Stimulated activated CD4-positive, alpha-beta T cell treated with anti-CD3 and anti-CD28 coated beads, Interleukin-4, amount 100 ng/mL, for 48 hours (primary cell): ENCODE data around the gene LRIT2.

ENCODE experiments used
- DNase-seq, 2 donors: peaks; one replicate each; pipeline ENCODE4 v3.0.0-alpha.2; 2020; ENCODE audit warnings: low read depth in 2 of 2

LRIT2 gene, protein sequence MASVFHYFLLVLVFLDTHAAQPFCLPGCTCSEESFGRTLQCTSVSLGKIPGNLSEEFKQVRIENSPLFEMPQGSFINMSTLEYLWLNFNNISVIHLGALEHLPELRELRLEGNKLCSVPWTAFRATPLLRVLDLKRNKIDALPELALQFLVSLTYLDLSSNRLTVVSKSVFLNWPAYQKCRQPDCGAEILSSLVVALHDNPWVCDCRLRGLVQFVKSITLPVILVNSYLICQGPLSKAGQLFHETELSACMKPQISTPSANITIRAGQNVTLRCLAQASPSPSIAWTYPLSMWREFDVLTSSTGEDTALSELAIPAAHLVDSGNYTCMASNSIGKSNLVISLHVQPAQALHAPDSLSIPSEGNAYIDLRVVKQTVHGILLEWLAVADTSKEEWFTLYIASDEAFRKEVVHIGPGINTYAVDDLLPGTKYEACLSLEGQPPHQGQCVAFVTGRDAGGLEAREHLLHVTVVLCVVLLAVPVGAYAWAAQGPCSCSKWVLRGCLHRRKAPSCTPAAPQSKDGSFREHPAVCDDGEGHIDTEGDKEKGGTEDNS

DNA sequence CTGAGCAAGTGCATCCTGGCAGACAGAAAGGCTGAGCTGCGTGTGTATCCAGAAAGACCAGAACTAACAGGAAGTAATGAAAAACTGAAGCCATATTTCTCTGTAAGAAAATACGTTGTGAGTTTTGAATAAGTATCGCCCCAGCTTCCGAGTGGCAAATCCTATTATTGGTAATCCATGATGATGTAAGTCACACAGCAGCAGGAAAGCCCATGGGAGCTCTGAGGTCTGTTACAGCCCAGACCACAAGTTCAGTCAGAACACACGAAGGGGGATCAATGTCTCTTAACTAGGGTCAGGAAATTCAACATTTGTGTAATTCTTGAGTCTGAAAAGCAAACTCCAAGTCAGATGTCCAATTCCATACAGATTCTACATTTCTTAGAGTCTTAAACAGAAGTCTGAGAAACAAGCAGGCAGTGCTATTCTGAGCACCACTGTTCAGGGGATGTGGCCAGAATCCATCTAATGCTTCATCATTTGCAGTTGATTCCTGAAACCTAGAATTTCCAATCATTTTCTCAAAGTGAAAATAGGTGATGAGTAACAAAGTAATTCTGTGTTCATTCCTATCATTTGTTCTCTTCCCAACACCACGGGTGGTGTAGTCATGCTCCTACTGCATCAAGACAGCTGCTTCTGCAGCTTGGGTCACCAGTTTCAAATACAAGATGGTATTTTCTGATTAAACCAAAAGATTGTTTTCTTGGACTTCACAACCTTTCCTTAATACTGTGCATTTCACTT lies at the start of gene LRIT2:
Gene LRIT2, minus strand, starts transcription at position 118 of the 747 bp plus-strand sequence. Its CDS starts 24 bp downstream, at position 94.
- no peak for DNase-seq

- DNase-seq = no peak
These were observed 45.4 kb upstream of the LRIT2 start for GRCh38 chr10:84270708-84271107.

DNA sequence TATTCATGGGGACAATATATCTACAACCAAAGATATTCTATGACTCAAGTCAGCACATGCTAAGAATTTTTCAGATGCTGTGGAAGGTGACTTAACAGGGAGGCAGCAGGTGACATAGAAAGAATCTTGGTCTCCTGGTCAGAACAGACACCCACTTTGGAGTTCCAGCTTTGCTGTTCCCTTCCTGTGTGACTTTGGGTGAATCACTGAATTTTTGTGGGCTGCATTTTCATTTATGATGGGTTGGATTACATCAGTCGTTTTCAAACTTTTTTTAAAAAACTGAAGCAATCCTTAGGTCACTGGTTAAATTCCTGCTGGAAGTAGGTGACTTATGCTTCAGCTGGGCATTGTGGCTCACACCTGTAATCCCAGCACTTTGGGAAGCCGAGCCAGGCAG lies 44.4 kb upstream of the LRIT2 start:
- DNase-seq = no peak

DNA sequence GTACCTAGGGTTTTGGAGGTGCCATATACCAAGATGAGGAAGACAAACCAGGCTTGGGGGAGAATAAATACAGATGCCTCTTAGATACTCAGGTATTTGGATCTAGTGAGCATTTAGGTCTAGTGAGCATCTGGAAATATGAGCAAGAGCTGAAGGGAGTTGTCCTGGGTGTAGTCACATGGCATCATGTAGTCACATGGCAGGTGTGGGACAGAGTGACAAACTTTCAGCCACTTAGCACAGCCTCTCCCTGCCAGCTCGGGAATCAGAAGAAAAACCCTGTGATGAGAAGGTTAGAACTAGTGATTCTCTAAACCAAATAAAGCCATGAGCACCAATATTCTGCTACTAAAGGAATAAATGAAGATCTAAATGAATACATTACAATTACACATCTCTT lies 43.8 kb upstream of the LRIT2 start:
- no peak for DNase-seq

GRCh38 chr10:84267503-84268126 lies 42.3 kb upstream of the LRIT2 start:
- DNase-seq = peak; percentile 78 to 81

DNA sequence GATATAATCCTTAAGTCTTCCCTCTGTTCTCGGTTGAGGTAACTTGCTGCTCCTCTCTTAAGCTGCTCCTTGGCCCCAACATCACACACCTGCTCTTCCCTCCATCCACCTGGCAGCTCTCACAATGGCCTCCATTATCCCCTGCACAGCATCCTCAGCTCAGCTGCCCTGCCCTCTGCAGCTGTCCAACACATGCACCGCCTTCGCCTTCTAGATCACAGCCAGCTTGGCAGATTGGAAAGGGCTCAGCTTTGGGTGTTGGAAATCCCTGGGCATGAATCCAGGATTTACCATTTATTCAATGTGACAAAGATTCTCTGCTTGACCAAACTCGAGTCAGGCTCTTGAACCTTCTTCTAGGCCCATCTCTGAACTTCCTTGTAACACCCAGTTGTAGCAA lies 40.1 kb upstream of the LRIT2 start:
- DNase-seq = no peak

DNA sequence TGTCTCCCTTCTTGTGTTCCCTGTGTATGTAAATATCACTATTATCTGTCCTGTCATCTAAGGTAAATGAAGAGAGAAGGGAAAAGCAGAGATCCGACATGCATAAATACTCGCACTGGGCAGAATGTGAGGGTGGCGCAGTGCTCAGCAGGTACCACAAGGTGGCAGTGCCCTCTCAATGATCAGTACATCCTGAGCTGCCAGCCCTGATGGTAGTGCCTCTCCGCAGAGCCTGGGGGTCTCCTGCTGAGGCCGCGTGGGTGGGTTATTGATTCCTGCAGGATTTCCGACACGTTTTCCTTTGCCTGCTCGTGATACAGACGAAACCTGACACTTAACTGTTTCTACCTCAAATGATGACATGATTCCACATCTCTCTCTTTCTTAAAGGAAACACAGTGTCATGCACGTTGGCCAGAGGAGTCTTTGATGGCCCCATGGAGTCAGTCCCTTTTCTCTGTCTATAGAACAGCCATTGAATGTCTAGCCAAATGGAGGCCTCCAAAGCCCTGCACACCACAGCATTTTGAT lies 39.3 kb upstream of the LRIT2 start:
- DNase-seq = peak; percentile 51 to 63

DNA sequence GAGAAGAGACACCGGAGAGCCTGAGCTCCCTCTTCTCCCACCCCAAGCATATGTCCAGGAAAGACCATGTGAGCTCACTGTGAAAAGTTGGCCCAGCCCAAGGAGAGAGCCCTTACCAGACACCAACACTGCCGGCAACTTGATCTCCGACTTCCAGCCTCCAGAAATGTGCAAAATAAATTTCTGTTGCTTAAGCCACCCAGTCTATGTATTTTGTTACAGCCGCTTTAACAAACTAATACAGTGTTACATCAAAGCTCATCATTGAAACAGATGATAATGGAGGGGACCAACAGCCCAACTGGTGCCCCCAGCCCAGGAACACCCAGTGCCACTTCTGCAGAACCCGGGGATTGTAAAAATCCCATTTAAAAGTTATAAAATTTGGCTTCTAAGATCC lies 38.4 kb upstream of the LRIT2 start:
- no peak for DNase-seq

- no peak for DNase-seq
These were observed 37.0 kb upstream of the LRIT2 start for GRCh38 chr10:84262190-84262956.

DNA sequence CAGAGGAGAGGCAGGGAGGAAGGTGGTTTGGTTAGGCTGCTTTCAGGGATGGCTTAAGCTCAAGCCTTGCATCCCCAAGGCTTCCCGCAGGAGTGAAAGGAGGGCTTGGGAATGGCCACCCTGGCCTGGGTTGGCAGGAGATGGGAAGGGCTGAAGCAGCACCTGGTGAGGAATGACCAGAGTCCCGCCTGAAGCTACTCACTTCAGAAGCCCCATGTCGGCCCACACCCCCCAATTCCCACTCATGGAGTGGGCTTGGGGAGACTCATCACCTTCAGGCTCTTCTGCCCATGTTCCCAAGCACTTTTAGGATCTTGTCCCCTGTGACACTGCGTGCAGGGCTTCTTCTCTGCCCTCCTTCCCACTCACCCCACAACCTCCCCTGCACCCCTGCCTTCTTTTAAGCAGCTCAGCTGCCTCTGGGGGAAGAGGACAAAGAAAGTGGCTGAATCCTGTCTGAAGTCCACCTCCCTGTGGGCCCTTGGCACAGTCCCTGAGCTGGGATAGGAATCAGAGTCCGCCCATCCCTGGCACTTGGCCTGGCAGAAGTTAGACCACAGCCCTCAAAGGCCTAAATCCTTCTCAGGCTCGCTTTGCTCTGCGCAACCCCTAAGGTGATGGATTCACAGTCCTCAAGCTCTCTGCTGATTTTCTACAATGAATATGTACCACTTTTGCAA lies 36.0 kb upstream of the LRIT2 start:
- no peak for DNase-seq

DNA sequence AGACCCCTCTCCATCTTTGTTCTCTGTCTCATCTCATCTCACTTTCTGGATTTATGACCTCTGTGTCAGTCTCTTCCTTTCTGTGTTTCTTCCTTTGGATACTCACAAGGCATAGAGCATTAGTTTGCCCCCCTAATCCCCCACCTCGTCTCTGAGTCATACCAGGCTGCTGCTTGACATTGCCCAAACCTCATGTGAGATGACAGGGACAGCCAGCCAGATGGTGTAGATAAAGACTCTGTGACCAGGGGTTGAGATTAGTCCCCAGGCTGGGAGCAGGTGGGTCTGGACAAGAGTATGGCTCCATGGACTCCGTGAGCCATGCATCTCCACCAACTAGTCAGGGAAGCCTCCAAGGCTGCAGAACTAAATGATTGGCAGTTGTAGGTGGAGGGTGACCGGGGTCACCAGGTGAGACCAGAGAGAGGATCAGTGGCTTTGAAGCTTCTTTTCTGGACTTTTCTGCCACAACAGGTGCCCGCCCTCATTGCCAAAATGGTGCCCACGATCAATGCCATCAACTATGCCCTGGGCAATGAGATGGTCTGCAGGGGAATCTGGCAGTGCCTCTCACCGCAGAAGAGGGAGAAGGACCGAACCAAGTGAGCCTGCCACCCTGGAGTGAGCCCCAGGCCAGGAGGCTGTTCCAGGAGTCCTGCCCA lies 32.8 kb upstream of the LRIT2 start:
- DNase-seq = no peak

GRCh38 chr10:84257343-84258020 lies 32.1 kb upstream of the LRIT2 start:
- no peak for DNase-seq

DNA sequence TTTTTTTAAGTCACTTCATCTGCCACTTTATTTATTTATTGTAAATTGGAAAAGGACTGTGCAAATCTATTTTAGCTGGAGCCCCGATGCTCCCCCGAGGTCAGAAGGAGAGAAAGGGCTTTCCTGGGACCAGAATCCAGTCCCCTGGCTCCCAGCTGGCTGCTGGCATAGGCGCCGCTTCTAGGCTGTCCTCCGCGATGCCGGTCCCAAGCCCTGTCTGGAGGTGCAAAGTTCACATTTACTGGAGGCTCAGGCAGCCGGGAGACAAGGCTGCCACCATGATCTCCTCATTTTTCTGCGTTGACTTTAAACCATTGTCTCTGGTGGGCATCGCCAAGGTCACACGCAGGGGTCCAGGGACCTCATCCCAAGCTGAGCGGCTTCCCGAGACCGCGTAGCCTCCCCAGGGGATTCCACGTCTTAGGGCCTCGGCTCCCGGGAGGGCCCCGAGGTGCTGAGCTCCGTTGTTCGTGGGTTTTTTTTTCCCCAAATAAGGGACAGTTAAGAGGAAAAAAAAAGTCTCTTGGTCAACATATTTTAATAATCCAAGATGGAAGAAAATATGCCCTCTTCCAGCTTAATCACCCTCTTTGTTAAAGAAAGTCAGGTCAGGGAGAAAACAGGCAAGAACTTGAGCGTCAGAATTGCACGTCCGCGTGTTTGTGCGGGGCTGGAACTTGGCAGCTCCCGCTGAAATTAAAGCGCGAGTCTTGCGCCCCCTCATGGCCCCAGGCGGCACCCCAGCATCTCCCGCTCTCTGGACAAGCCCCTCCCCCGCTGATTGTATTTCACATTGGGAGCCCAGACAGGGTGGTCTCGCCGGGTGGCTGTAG lies 31.4 kb upstream of the LRIT2 start:
- peak; percentile 44 to 57 for DNase-seq

DNA sequence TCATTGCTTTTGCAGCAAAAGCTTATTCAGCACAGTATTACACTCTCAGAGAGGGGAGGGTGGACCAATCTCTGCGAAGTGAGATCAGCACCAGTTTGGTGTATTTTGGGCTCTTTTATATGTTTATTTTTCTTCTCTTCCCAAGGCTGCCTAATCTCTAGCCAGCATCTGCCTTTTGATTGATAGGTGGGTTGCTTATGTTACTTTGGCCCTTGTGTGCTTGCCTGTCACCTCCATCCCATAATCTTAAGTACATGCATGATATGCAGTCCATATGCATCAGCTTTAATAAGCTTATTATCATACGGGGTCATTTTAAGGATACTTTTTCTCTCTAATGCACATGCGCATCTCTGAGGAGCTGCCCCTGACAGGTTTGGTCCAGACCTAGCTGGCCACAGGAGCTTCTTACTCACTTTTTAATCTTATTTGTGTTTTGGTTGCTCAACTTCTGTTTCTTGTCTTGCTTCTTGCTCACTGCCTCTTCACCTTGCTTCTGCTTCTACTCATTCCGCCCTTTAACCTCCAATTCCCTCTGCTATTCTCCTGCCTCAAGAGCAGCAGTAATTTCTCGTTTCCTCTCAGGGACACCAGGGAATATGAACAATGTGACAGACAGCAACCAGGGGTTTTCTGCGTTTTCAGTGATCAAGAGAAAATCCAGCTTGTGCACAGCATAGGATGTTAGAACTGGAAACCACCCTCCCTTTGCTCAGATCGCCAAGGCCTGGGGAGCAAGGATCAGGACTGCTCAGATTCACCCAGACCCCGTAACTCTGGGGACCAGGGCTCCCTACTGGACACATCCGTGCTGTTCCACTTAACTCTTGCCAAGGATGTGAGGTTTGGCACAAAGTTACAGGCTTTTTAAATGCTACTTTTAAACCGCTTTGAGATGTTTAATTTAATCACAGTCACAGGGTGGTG lies 29.5 kb upstream of the LRIT2 start:
- DNase-seq = no peak

GRCh38 chr10:84248794-84249193 lies 23.4 kb upstream of the LRIT2 start:
- DNase-seq = no peak

DNA sequence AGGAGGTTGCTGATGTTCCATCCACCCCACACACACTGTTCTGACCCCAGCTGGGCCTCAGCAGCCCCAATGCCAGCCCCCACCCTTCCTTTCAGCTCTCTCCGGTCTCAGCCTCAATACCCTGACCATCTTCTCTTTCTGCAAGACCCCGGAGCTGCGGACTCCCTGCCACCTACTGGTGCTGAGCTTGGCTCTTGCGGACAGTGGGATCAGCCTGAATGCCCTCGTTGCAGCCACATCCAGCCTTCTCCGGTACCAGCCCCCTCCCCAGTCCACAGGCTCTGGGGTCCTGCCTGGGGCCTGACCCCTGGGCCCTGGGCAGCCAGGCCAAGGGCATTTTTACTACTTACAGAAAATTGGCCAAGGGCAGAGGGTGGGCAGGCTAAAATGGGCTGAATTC lies 22.2 kb upstream of the LRIT2 start:
- DNase-seq = no peak

GRCh38 chr10:84244651-84245270 lies 19.4 kb upstream of the LRIT2 start, which contains the start of gene RGR:
RGR (plus strand) TSS chr10:84245053; CDS start chr10:84245091, 38 bp downstream.
- DNase-seq = no peak
